Measurements from ENCODE around the gene RBM47. TPM values are rescaled to one million over a fixed set of nuclear protein-coding genes. Genes with fewer than 3 reads are reported as not detected.
A peak's percentile ranks its signal among the peaks of the same experiment; 100 is the strongest.

The RBM47 gene
- polyA plus RNA-seq, 1 experiment = 0.62 TPM

DNA sequence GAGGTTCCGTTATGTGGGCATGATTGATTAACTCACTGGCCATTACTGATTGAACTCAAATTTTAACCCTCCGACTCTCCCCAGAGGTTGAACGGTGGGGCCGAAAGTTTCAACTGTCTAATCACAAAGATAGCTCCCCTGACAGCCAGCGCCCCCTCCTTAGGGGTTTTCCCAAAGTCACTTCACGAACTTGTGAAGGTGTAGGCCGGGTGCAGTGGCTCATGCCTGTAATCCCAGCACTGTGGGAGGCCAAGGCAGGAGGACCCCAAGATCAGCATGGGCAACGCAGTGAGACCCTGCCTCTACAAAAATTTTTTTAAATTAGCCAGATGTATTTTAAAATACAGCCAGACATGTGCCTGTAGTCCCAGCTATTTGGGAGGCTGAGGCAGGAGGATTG is 39.8 kb upstream of the RBM47 start:
- no peak overlapping the region for H3K27ac ChIP-seq (ENCODE audit: low read depth, low read length)
- H3K27me3 ChIP-seq (ENCODE audit: control insufficient read depth, insufficient read depth, low read length) = no peaks in the 10 kb centered on the region
- POLR2A ChIA-PET = no interaction called here
- DNase-seq (ENCODE audit: low read depth, low spot score) = no peak
- no peak for TF ChIP-seq CTCF (IDR thresholded peaks at IDR 0.05; ENCODE audit: low read depth, low read length)
- no peaks in the 10 kb centered on the region; the same call in 1 of the 2 replicates for H3K9me3 ChIP-seq (ENCODE audit: control insufficient read depth, insufficient read depth, low read length)
- CTCF ChIA-PET = no interaction called here
- H3K4me3 ChIP-seq (ENCODE audit: low read depth, low read length) = no peak overlapping the region

DNA sequence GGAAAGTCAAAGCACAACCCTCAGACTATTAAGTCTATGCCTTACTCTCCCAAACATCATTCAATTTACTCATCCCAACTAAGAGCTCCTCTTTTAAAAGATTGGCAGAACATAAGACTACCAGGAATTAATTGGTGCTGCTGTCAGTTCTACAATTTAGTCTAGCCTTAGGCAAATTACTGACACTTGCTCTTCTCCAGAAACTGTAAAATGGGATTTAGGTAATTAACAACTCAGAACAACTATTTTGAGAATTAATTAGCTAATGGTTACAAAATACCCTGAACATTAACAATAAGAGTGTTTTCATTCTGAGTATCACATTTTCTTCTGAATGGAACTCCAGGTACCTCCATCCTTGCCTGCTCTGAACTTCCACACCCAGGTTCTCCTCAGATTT is 36.2 kb upstream of the RBM47 start:
- Histone ChIP-seq H3K27me3 (ENCODE audit: control insufficient read depth, insufficient read depth, low read length) (no peaks in the 10 kb centered on the region), H3K27ac (ENCODE audit: low read depth, low read length) (no peak overlapping the region), H3K9me3 (ENCODE audit: control insufficient read depth, insufficient read depth, low read length) (no peaks in the 10 kb centered on the region), H3K4me3 (ENCODE audit: low read depth, low read length) (no peak overlapping the region)
- ChIA-PET CTCF (no interaction called here), POLR2A (no interaction called here)
- DNase-seq (ENCODE audit: low read depth, low spot score) = no peak
- TF ChIP-seq CTCF (IDR thresholded peaks at IDR 0.05; ENCODE audit: low read depth, low read length) = no peak

DNA sequence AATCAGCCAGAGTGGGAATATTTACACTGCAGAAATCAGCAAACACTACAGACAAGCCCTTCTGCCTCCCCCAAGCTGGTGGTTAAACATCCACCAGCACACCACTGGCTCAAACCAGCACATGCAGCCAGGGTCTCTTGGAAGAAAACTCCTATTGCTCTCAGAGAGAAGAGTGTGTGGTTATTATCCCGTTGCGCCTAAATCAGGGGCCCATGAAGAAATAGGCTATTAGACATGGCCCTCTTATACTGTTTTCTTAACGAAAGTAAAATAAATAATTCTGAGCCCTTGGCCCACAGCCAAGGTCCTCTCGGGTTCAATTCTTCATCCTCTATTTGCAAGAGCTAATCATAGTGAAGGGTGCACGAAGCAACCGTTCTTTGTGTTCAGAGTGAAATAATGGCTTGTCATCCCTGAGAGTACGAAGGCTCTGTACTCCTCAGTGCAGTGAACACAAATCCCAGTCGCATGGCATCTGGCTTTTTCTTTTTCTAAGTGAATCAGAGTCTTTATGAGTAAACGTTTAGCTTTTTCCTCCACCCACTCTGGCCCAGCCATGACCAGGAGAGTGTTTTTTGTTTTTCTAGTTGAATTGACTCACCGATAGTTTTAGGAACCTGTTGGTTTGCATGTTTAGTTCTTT is 33.4 kb upstream of the RBM47 start:
- ChIA-PET POLR2A (no interaction called here), CTCF (interaction anchor here (0.6 kb wide), 1 partner anchor 53 kb away, joined by 3 read pairs; no protein-coding TSS in a partner anchor)
- Histone ChIP-seq H3K27me3 (ENCODE audit: control insufficient read depth, insufficient read depth, low read length) (no peaks in the 10 kb centered on the region), H3K4me3 (ENCODE audit: low read depth, low read length) (peak overlapping the region; percentile 27), H3K9me3 (ENCODE audit: control insufficient read depth, insufficient read depth, low read length) (no peaks in the 10 kb centered on the region), H3K27ac (ENCODE audit: low read depth, low read length) (peak overlapping the region; percentile 65)
- no peak for TF ChIP-seq CTCF (IDR thresholded peaks at IDR 0.05; ENCODE audit: low read depth, low read length)
- peak; percentile 45 for DNase-seq (ENCODE audit: low read depth, low spot score)

DNA sequence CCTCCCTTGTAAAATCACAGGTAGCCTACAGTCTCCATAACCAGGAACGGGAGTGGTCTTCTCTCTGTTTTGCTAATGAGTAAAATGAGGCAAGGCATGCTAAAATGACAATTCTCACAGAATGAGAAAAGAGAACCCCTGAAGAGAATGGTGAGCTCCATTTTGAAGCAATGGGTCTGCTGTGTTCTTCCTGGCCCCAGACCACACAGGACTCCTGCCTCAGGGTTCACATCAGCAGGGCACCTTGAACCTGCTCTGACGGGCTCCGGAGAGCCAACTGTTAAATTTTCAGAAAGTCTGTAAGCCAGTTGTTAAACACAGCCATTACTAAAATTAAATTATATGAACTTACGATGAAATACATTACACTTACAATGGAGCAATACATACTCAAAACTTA is 32.1 kb upstream of the RBM47 start:
- Histone ChIP-seq H3K4me3 (ENCODE audit: low read depth, low read length) (no peak overlapping the region), H3K27me3 (ENCODE audit: control insufficient read depth, insufficient read depth, low read length) (no peaks in the 10 kb centered on the region), H3K9me3 (ENCODE audit: control insufficient read depth, insufficient read depth, low read length) (no peaks in the 10 kb centered on the region), H3K27ac (ENCODE audit: low read depth, low read length) (no peak overlapping the region)
- no peak for DNase-seq (ENCODE audit: low read depth, low spot score)
- TF ChIP-seq CTCF (IDR thresholded peaks at IDR 0.05; ENCODE audit: low read depth, low read length) = no peak
- ChIA-PET CTCF (no interaction called here), POLR2A (no interaction called here)

DNA sequence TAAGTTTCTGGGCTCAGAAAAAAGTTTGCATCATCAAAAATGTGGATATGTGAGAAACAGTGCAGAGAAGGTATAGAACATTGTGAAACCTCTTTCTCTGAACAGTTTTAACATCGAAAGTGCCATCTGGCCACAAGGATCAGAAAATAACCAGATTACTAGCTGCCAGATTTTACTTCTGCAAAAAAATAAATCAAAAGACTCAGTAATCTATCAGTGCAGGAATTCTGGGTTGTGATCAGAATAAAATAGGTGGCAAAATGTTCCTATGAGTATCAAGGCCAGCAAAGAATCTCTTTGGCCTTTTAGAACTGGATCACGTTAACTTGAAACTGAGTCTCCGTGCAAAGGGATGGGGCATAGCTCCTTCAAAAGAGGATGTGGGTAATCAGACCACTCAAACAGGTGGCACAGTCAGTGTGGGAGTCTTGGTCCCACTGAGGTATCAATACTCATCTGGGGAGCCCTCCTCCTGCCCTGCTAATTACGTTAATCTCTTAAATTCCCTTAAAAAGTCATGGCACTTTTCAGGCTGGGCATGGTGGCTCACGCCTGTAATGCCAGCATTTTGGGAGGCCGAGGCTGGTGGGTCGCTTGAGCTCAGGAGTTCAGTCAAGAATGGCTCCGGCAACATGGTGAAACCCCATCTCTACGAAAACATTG is 26.7 kb upstream of the RBM47 start:
- no peak for DNase-seq (ENCODE audit: low read depth, low spot score)
- Histone ChIP-seq H3K9me3 (ENCODE audit: control insufficient read depth, insufficient read depth, low read length) (no peaks in the 10 kb centered on the region), H3K27me3 (ENCODE audit: control insufficient read depth, insufficient read depth, low read length) (no peaks in the 10 kb centered on the region), H3K4me3 (ENCODE audit: low read depth, low read length) (no peak overlapping the region), H3K27ac (ENCODE audit: low read depth, low read length) (no peak overlapping the region)
- CTCF ChIA-PET = no interaction called here
- TF ChIP-seq CTCF (IDR thresholded peaks at IDR 0.05; ENCODE audit: low read depth, low read length) = no peak
- POLR2A ChIA-PET = interaction anchor here (0.7 kb wide), 1 partner anchor 16 kb away, joined by 6 read pairs; no protein-coding TSS in a partner anchor
